ENCODE data around the gene ANO9. TPM values are rescaled to one million over a fixed set of nuclear protein-coding genes. Genes with fewer than 3 reads are reported as not detected.

The ANO9 gene
- total and polyA plus RNA-seq, 4 donors = 0.20 to 0.75 (median 0.40) TPM

GRCh38 chr11:454801-455565 is 13.2 kb upstream of the ANO9 start:
- Histone ChIP-seq H3K27ac (ENCODE audit: low read depth in 1 of 2, low read length in 2 of 2) (no peak overlapping the region), H3K4me3 (ENCODE audit: low read depth in 1 of 3, low read length in 3 of 3) (no peak overlapping the region), H3K36me3 (ENCODE audit: control insufficient read depth in 4 of 4, insufficient read depth in 3 of 4, low read depth in 1 of 4, low read length in 3 of 4) (peaks cover 3 to 23% (median 5%) of the 10 kb centered on the region in 4 donors), H3K9me3 (ENCODE audit: control insufficient read depth in 4 of 4, low read length in 3 of 4) (no peaks in the 10 kb centered on the region), H3K27me3 (ENCODE audit: control insufficient read depth in 4 of 4, insufficient read depth in 4 of 4, low read length in 3 of 4) (no peaks in the 10 kb centered on the region), H3K9ac (ENCODE audit: low read depth in 1 of 2, low read length in 2 of 2) (no peak overlapping the region), H3K4me1 (ENCODE audit: control insufficient read depth in 4 of 4, insufficient read depth in 4 of 4, low read length in 3 of 4) (peaks cover 5 to 13% (median 9%) of the 10 kb centered on the region in 4 donors)
- WGBS = 84% methylated on average over 14 of the region's 14 CpGs
- TF ChIP-seq FOXA2 (IDR thresholded peaks at IDR 0.05) = no peak
- TF ChIP-seq FOXA1 (IDR thresholded peaks at IDR 0.05) = no peak
- TF ChIP-seq RXRA (IDR thresholded peaks at IDR 0.05) = no peak
- TF ChIP-seq, protein P1, sequence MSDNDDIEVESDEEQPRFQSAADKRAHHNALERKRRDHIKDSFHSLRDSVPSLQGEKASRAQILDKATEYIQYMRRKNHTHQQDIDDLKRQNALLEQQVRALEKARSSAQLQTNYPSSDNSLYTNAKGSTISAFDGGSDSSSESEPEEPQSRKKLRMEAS (IDR thresholded peaks at IDR 0.05) = no peak
- TF ChIP-seq CTCF (IDR thresholded peaks at IDR 0.05; ENCODE audit: low read depth, low read length, missing input control) = no peak
- no peak for TF ChIP-seq YY1 (IDR thresholded peaks at IDR 0.05)
- TF ChIP-seq, protein P2, sequence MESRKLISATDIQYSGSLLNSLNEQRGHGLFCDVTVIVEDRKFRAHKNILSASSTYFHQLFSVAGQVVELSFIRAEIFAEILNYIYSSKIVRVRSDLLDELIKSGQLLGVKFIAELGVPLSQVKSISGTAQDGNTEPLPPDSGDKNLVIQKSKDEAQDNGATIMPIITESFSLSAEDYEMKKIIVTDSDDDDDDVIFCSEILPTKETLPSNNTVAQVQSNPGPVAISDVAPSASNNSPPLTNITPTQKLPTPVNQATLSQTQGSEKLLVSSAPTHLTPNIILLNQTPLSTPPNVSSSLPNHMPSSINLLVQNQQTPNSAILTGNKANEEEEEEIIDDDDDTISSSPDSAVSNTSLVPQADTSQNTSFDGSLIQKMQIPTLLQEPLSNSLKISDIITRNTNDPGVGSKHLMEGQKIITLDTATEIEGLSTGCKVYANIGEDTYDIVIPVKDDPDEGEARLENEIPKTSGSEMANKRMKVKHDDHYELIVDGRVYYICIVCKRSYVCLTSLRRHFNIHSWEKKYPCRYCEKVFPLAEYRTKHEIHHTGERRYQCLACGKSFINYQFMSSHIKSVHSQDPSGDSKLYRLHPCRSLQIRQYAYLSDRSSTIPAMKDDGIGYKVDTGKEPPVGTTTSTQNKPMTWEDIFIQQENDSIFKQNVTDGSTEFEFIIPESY (IDR thresholded peaks at IDR 0.05) = no peak
- DNase-seq (ENCODE audit: low spot score) = no peak

DNA sequence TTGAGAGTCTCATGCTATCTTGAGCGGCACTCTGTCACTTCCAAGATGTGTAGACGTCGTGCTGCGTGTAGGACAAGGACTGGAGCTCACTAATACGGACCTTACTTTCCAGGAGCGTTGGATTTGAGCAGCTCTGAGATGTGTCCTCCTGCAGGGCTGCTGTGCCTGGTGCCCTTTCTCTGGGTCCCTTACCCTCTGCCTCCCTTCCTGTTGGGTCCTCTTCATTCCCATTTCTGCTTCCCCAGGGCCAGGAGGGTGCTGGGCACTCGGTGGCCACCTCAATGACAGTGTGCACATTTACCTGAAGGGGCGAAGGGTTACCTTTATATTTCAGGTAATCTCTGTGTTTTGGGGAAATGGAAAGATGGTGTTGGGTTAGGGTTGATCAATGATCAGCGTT is 12.2 kb upstream of the ANO9 start:
- Histone ChIP-seq H3K27ac (ENCODE audit: low read depth in 1 of 2, low read length in 2 of 2) (no peak overlapping the region), H3K9ac (ENCODE audit: low read depth in 1 of 2, low read length in 2 of 2) (no peak overlapping the region), H3K27me3 (ENCODE audit: control insufficient read depth in 4 of 4, insufficient read depth in 4 of 4, low read length in 3 of 4) (no peaks in the 10 kb centered on the region), H3K36me3 (ENCODE audit: control insufficient read depth in 4 of 4, insufficient read depth in 3 of 4, low read depth in 1 of 4, low read length in 3 of 4) (peaks cover 3 to 18% (median 5%) of the 10 kb centered on the region in 4 donors), H3K9me3 (ENCODE audit: control insufficient read depth in 4 of 4, low read length in 3 of 4) (no peaks in the 10 kb centered on the region), H3K4me1 (ENCODE audit: control insufficient read depth in 4 of 4, insufficient read depth in 4 of 4, low read length in 3 of 4) (peaks cover 8 to 22% (median 16%) of the 10 kb centered on the region in 4 donors), H3K4me3 (ENCODE audit: low read depth in 1 of 3, low read length in 3 of 3) (no peak overlapping the region)
- no peak for DNase-seq (ENCODE audit: low spot score)
- TF ChIP-seq EGR1 (IDR thresholded peaks at IDR 0.05; ENCODE audit: low read depth in 2 of 2) (no peak), HNF4G (IDR thresholded peaks at IDR 0.05) (no peak), REST (IDR thresholded peaks at IDR 0.05) (no peak), FOXA2 (IDR thresholded peaks at IDR 0.05) (no peak), SP1 (IDR thresholded peaks at IDR 0.05) (no peak), RAD21 (IDR thresholded peaks at IDR 0.05) (no peak), JUND (IDR thresholded peaks at IDR 0.05) (no peak), NR2F2 (IDR thresholded peaks at IDR 0.05) (no peak), TAF1 (conservative IDR thresholded peaks at IDR 0.05) (no peak)
- TF ChIP-seq, protein P1 (IDR thresholded peaks at IDR 0.05) = no peak
- TF ChIP-seq, protein P2 (IDR thresholded peaks at IDR 0.05) = no peak
- 92% methylated on average over 9 of the region's 9 CpGs for WGBS

Data from liver (tissue), 9 donors.